Karpas-422 (cell line): Measurements from ENCODE around the gene NRIP2. TPM values are rescaled to one million over a fixed set of nuclear protein-coding genes. Genes with fewer than 3 reads are reported as not detected.

Experiments used
- DNase-seq: peaks from one replicate; pipeline ENCODE4 v3.0.0-alpha.2; 2015
- H2AFZ ChIP-seq: fragments of 200-600 bp; sonication (generic); 2 replicates; pipeline ENCODE4 v1.6.1; 2014; ENCODE audit warnings: antibody characterized with exemption, low read length, mixed read lengths
- H3K27ac ChIP-seq: fragments of 200-600 bp; sonication (generic); 2 replicates; pipeline ENCODE4 v1.5.1; 2014; ENCODE audit warnings: mild to moderate bottlenecking, low read length, moderate library complexity
- H3K27me3 ChIP-seq: fragments of 200-600 bp; sonication (generic); 2 replicates; pipeline ENCODE4 v1.6.1; 2014; ENCODE audit warnings: low read length, mixed read lengths
- H3K36me3 ChIP-seq: fragments of 200-600 bp; sonication (generic); 2 replicates; pipeline ENCODE4 v1.6.1; 2014; ENCODE audit warnings: low read length, mixed read lengths; ENCODE audit not compliant: insufficient read depth
- H3K4me1 ChIP-seq: fragments of 200-600 bp; sonication (generic); 2 replicates; pipeline ENCODE4 v1.6.1; 2014; ENCODE audit warnings: mild to moderate bottlenecking, low read length, mixed read lengths
- H3K4me2 ChIP-seq: fragments of 200-600 bp; sonication (generic); 2 replicates; pipeline ENCODE4 v1.6.1; 2014; ENCODE audit warnings: low read length, low read depth, mild to moderate bottlenecking; ENCODE audit not compliant: poor library complexity, severe bottlenecking
- H3K4me3 ChIP-seq: fragments of 200-600 bp; sonication (generic); 2 replicates; pipeline ENCODE4 v1.5.1; 2014; ENCODE audit warnings: mild to moderate bottlenecking, antibody characterized with exemption, low read length, mixed read lengths
- H3K79me2 ChIP-seq: fragments of 200-600 bp; sonication (generic); 2 replicates; pipeline ENCODE4 v1.6.1; 2014; ENCODE audit warnings: mild to moderate bottlenecking, low read length, mixed read lengths
- H3K9ac ChIP-seq: fragments of 200-600 bp; sonication (generic); 2 replicates; pipeline ENCODE4 v1.6.0; 2014; ENCODE audit warnings: low read length
- H3K9me2 ChIP-seq: fragments of 200-600 bp; sonication (generic), shearing (Covaris generic); replicated peaks from 2 replicates; pipeline ENCODE4 v1.6.0; 2014; ENCODE audit warnings: mild to moderate bottlenecking, low read length, moderate library complexity; ENCODE audit not compliant: insufficient read depth
- H3K9me3 ChIP-seq: fragments of 300-700, 200-600 bp; sonication (generic); 2 replicates; pipeline ENCODE4 v1.6.1; 2014; ENCODE audit warnings: low read length, mixed read lengths
- H4K20me1 ChIP-seq: fragments of 200-600 bp; sonication (generic); 2 replicates; pipeline ENCODE4 v1.6.1; 2014; ENCODE audit warnings: mild to moderate bottlenecking, antibody characterized with exemption, low read length, low read depth; ENCODE audit not compliant: insufficient read depth
- total RNA-seq: library from RNA; depleted of rRNA; stranded (reverse); fragments of >200 nt; shearing (Covaris generic); gene quantifications from 2 replicates; pipeline ENCODE4 v1.2.3, GENCODE V29; 2014; ENCODE audit warnings: low replicate concordance

Gene NRIP2
- total RNA-seq, 1 experiment from 2014 or later: not detected

GRCh38 chr12:2825132-2825531, 9.7 kb downstream of the NRIP2 start:
- no peaks in the 10 kb centered on the region for H3K4me1 ChIP-seq
- H3K36me3 ChIP-seq: peaks cover 37% of the 10 kb centered on the region

GRCh38 chr12:2824541-2824940, 10.3 kb downstream of the NRIP2 start:
- H3K79me2 ChIP-seq: no peaks in the 10 kb centered on the region
- H3K9ac ChIP-seq: no peak overlapping the region
- no peak overlapping the region for H3K4me2 ChIP-seq
- DNase-seq: no peak
- H3K4me1 ChIP-seq: no peaks in the 10 kb centered on the region
- H3K27ac ChIP-seq: no peak overlapping the region
- H2AFZ ChIP-seq: no peak overlapping the region
- H3K9me3 ChIP-seq: no peaks in the 10 kb centered on the region
- no peaks in the 10 kb centered on the region for H3K27me3 ChIP-seq
- no peaks in the 10 kb centered on the region for H3K9me2 ChIP-seq
- no peaks in the 10 kb centered on the region for H4K20me1 ChIP-seq
- no peak overlapping the region for H3K4me3 ChIP-seq
- H3K36me3 ChIP-seq: peaks cover 37% of the 10 kb centered on the region

More at GRCh38 chr12:2825132-2825531, 9.7 kb downstream of the NRIP2 start:
- no peak for DNase-seq
- Histone ChIP-seq H3K4me2 (no peak overlapping the region), H3K27me3 (no peaks in the 10 kb centered on the region), H3K79me2 (no peaks in the 10 kb centered on the region), H3K9me2 (no peaks in the 10 kb centered on the region), H3K9ac (no peak overlapping the region), H2AFZ (no peak overlapping the region), H3K4me3 (no peak overlapping the region), H3K27ac (no peak overlapping the region), H3K9me3 (no peaks in the 10 kb centered on the region), H4K20me1 (no peaks in the 10 kb centered on the region)

- H4K20me1 ChIP-seq: no peaks in the 10 kb centered on the region
- no peak overlapping the region for H3K4me3 ChIP-seq
- H3K4me2 ChIP-seq: no peak overlapping the region
- no peaks in the 10 kb centered on the region for H3K9me3 ChIP-seq
- peaks cover 30% of the 10 kb centered on the region for H3K36me3 ChIP-seq
- DNase-seq: no peak
- no peak overlapping the region for H3K9ac ChIP-seq
- no peak overlapping the region for H2AFZ ChIP-seq
- H3K4me1 ChIP-seq: no peaks in the 10 kb centered on the region
- no peak overlapping the region for H3K27ac ChIP-seq
- no peaks in the 10 kb centered on the region for H3K9me2 ChIP-seq
- H3K79me2 ChIP-seq: no peaks in the 10 kb centered on the region
- H3K27me3 ChIP-seq: no peaks in the 10 kb centered on the region
These were observed 11.4 kb downstream of the NRIP2 start for GRCh38 chr12:2823483-2823882.

GRCh38 chr12:2820432-2820831, 14.4 kb downstream of the NRIP2 start:
- Histone ChIP-seq H3K27ac (no peak overlapping the region), H3K4me2 (no peak overlapping the region), H3K9me3 (no peaks in the 10 kb centered on the region), H3K4me1 (no peaks in the 10 kb centered on the region), H3K9ac (no peak overlapping the region), H3K79me2 (peaks cover 4% of the 10 kb centered on the region), H3K36me3 (peaks cover 43% of the 10 kb centered on the region; the same call in 1 of the 2 replicates), H4K20me1 (peaks cover 4% of the 10 kb centered on the region; the same call in 1 of the 2 replicates), H3K9me2 (no peaks in the 10 kb centered on the region), H2AFZ (no peak overlapping the region), H3K4me3 (no peak overlapping the region), H3K27me3 (no peaks in the 10 kb centered on the region)
- DNase-seq: no peak

- Histone ChIP-seq H3K27me3 (no peaks in the 10 kb centered on the region), H3K9me3 (no peaks in the 10 kb centered on the region), H4K20me1 (peaks cover 4% of the 10 kb centered on the region; the same call in 1 of the 2 replicates), H3K4me3 (no peak overlapping the region), H3K4me1 (no peaks in the 10 kb centered on the region), H3K9me2 (no peaks in the 10 kb centered on the region), H3K79me2 (peaks cover 10% of the 10 kb centered on the region), H3K27ac (no peak overlapping the region), H3K4me2 (no peak overlapping the region), H3K36me3 (peaks cover 43% of the 10 kb centered on the region; the same call in 1 of the 2 replicates), H2AFZ (no peak overlapping the region), H3K9ac (no peak overlapping the region)
- no peak for DNase-seq
These were observed 15.0 kb downstream of the NRIP2 start for GRCh38 chr12:2819810-2820209.

DNA sequence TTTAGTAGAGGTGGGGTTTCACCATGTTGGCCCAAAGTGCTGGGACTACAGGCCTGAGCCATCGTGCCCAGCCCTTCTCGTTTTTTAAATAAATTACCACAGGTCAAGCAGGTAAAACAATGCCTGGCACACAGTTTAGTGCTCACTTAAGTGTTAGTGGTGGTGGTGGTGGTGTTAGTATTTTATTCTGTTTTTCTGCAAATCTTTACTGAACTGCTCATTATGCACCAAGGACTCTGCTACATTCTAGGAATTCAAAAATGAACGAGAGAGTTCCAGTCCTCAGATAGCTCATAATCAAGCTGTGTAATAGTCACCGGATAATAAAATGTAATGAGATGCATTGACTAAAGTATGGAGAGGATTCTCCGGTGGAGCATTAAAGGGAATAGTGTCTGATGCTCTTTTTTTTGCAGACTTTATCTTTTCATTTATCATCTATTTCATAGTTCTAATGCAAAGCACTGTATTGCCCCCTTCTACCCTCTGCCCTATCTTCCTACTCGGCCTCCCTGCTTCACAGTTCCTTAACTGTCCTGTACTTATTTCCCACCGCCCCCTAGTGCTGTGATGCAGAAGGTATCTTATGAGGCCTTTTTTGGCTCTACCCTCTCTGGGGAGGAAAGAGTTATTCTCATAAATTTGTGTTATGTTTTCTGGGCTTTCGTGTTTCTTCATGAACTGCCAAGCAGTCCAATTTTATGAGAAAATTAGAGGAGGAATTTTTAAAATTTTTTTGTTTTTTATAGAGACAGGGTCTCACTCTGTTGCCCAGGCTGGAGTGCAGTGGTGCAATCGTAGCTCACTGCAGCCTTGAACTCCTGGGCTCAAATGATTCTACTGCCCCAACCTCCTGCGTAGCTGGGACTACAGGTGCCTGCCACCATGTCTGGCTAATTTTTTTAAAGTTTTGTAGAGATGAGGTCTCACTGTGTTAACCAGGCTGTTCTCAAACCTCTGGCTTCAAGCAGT, 21.3 kb downstream of the NRIP2 start:
- Histone ChIP-seq H3K27me3 (no peaks in the 10 kb centered on the region), H3K4me3 (peak overlapping the region; percentile 83), H3K9me2 (no peaks in the 10 kb centered on the region), H3K9ac (peak overlapping the region; percentile 87), H3K79me2 (peaks cover 35% of the 10 kb centered on the region), H3K36me3 (peaks cover 22% of the 10 kb centered on the region; the same call in 1 of the 2 replicates), H2AFZ (no peak overlapping the region; the same call in 1 of the 2 replicates), H3K27ac (peak overlapping the region; percentile 77), H4K20me1 (peaks cover 4% of the 10 kb centered on the region), H3K9me3 (no peaks in the 10 kb centered on the region), H3K4me1 (peaks cover 19% of the 10 kb centered on the region), H3K4me2 (peak overlapping the region; percentile 92)
- peak; percentile 87 for DNase-seq

- H2AFZ ChIP-seq: peak within 1 kb of the TSS; percentile 68
- H3K9ac ChIP-seq: peak within 1 kb of the TSS; percentile 87
- peak within 1 kb of the TSS; percentile 77 for H3K27ac ChIP-seq
- H3K27me3 ChIP-seq: no peaks in the 10 kb centered on the region
- H3K36me3 ChIP-seq: peaks cover 15% of the 10 kb centered on the region; the same call in 1 of the 2 replicates
- peak; percentile 99 for DNase-seq
- no peaks in the 10 kb centered on the region for H3K9me3 ChIP-seq
- peaks cover 2% of the 10 kb centered on the region for H4K20me1 ChIP-seq
- peak within 1 kb of the TSS; percentile 83 for H3K4me3 ChIP-seq
- peak within 1 kb of the TSS; percentile 92 for H3K4me2 ChIP-seq
- H3K79me2 ChIP-seq: peaks cover 35% of the 10 kb centered on the region
- H3K4me1 ChIP-seq: peaks cover 19% of the 10 kb centered on the region
- no peaks in the 10 kb centered on the region for H3K9me2 ChIP-seq
These were observed 22.3 kb downstream of the NRIP2 start, which contains the start of gene ITFG2 for GRCh38 chr12:2812290-2813213. Gene ITFG2, plus strand, starts transcription at chr12:2812668. Its CDS starts 93 bp downstream, at chr12:2812761.
